AG04450 (cell line): ENCODE results near the gene DRD4. TPM values are rescaled to one million over a fixed set of nuclear protein-coding genes. Genes with fewer than 3 reads are reported as not detected.

Experiments
- CTCF ChIA-PET: fragments of 300-600, 350-600 bp; formaldehyde crosslinking; extraction: SDS; loops from one replicate; lab custom pipeline; 2022; ENCODE audit warnings: antibody characterized with exemption, inconsistent platforms; lab: Charles Lee
- POLR2A ChIA-PET: fragments of 350-600 bp; formaldehyde crosslinking; extraction: SDS; loops from one replicate; lab custom pipeline; 2021; ENCODE audit warnings: antibody characterized with exemption, inconsistent platforms; lab: Yijun Ruan, JAX
- DNase-seq: peaks from one replicate; pipeline ENCODE4 v3.0.0-alpha.2; 2011; ENCODE audit warnings: low read depth, low spot score
- H3K27ac ChIP-seq: one replicate; pipeline ENCODE4 v1.5.1; 2012; ENCODE audit warnings: low read depth, low read length, control low read depth
- H3K27me3 ChIP-seq: one replicate; pipeline ENCODE4 v1.6.0; 2012; ENCODE audit warnings: low read length; ENCODE audit not compliant: control insufficient read depth, insufficient read depth
- H3K4me3 ChIP-seq: 2 replicates; pipeline ENCODE4 v1.5.1; 2011; ENCODE audit warnings: mild to moderate bottlenecking, low read depth, low read length, control low read depth
- H3K9me3 ChIP-seq: 2 replicates; pipeline ENCODE4 v1.5.1; 2012; ENCODE audit warnings: low read length; ENCODE audit not compliant: control insufficient read depth, insufficient read depth
- CTCF ChIP-seq: IDR thresholded peaks from 2 replicates; pipeline ENCODE4 v1.5.1; 2011; ENCODE audit warnings: low read depth, low read length, control low read depth, inconsistent platforms
- polyA plus RNA-seq: library from polyadenylated mRNA; depleted of rRNA; stranded (reverse); fragments of >200 nt; gene quantifications from 2 replicates; pipeline ENCODE4 v1.2.3, GENCODE V29; 2011

Gene DRD4
- polyA plus RNA-seq, 1 experiment: 0.05 TPM

GRCh38 chr11:628056-628455 is 9.0 kb upstream of the DRD4 start:
- Histone ChIP-seq H3K9me3 (peaks cover 11% of the 10 kb centered on the region; the same call in 1 of the 2 replicates), H3K27me3 (no peaks in the 10 kb centered on the region), H3K27ac (peak overlapping the region; percentile 47), H3K4me3 (no peak overlapping the region)
- POLR2A ChIA-PET: no interaction called here
- CTCF ChIA-PET: interaction anchor here (0.7 kb wide), 1 partner anchor 19 kb away, joined by 3 read pairs; no protein-coding TSS in a partner anchor
- TF ChIP-seq CTCF: no peak
- DNase-seq: no peak

GRCh38 chr11:629237-629583 is 7.9 kb upstream of the DRD4 start:
- TF ChIP-seq CTCF: no peak
- ChIA-PET CTCF (no interaction called here), POLR2A (interaction anchor here (0.7 kb wide), 1 partner anchor 60 kb away, joined by 3 read pairs; no protein-coding TSS in a partner anchor)
- H3K27ac ChIP-seq: no peak overlapping the region
- no peaks in the 10 kb centered on the region for H3K27me3 ChIP-seq
- H3K9me3 ChIP-seq: peaks cover 11% of the 10 kb centered on the region; the same call in 1 of the 2 replicates
- H3K4me3 ChIP-seq: no peak overlapping the region
- no peak for DNase-seq

GRCh38 chr11:630871-631270 is 6.2 kb upstream of the DRD4 start:
- H3K9me3 ChIP-seq: peaks cover 11% of the 10 kb centered on the region; the same call in 1 of the 2 replicates
- CTCF ChIA-PET: no interaction called here
- no peak overlapping the region for H3K27ac ChIP-seq
- no peak for DNase-seq
- no peak overlapping the region for H3K4me3 ChIP-seq
- H3K27me3 ChIP-seq: peaks cover under 1% of the 10 kb centered on the region
- POLR2A ChIA-PET: no interaction called here
- no peak for TF ChIP-seq CTCF

- no peak overlapping the region for H3K27ac ChIP-seq
- peaks cover 32% of the 10 kb centered on the region for H3K27me3 ChIP-seq
- POLR2A ChIA-PET: interaction anchor here (0.6 kb wide), 1 partner anchor 16 kb away, joined by 4 read pairs; no protein-coding TSS in a partner anchor
- no peak overlapping the region for H3K4me3 ChIP-seq
- CTCF ChIA-PET: no interaction called here
- no peaks in the 10 kb centered on the region; the same call in 1 of the 2 replicates for H3K9me3 ChIP-seq
- no peak for TF ChIP-seq CTCF
- DNase-seq: no peak
Observed at GRCh38 chr11:635945-636510, 1.0 kb upstream of the DRD4 start.

GRCh38 chr11:637333-637592 is 194 bp downstream of the DRD4 start:
- Histone ChIP-seq H3K27ac (no peak overlapping the region), H3K27me3 (peaks cover 32% of the 10 kb centered on the region), H3K9me3 (no peaks in the 10 kb centered on the region; the same call in 1 of the 2 replicates), H3K4me3 (peak overlapping the region; percentile 27; the same call in 1 of the 2 replicates)
- no peak for TF ChIP-seq CTCF
- ChIA-PET POLR2A (interaction anchor here (0.6 kb wide), 1 partner anchor 53 kb away, joined by 3 read pairs; no protein-coding TSS in a partner anchor), CTCF (no interaction called here)
- no peak for DNase-seq
